GM21528 (cell line): ENCODE results near the gene CLIC4.
"Not testable (repeated sequence)": the region's sequence is repeated elsewhere in the genome, so short reads cannot be mapped to it uniquely, and the experiment has no call there.

Source experiments
- ATAC-seq: cut with Tn5 transposase; IDR thresholded peaks from one replicate; pipeline ENCODE4 v1.9.1; 2021; ENCODE audit warnings: mild to moderate bottlenecking, moderate library complexity; ENCODE audit not compliant: unreplicated experiment, low FRiP score

Gene CLIC4

DNA sequence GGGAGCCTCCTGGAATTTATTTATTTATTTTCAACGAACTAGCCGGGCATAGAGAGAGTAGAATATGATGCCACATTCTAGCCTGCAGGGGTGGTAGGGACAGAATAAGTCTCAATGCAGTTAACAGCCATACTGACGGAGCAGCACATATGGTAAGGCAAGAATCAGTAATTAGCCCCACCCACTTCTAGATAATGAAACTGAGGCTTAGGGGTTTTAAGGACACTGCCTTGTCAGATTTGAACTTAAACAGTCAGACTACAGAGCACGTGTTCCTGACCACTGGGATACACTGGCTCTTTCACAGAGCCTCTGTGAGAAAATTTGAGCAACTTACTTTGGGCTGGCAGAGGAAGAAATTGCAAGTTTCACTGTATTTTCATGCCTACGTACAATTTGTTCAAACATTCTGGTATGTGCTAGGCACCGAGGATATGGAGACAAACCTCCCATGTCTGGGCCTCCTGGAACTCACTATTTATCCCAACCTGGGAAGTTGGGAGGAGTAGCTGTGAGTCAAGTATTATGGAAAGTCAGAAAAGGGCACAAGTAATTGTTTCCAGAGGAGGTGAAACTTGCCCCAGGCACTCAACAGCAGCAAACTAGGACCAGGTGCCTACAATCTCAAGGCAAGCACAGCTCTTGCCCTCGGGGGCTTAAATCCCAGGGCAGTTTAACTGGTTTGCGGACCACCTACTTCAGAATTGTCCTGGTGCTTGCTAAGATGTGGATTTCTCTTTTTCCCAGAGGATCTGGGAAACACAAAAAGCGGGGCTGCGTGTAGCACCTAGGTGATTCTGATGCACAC, 1.6 kb upstream of the CLIC4 start:
- no peak for ATAC-seq

DNA sequence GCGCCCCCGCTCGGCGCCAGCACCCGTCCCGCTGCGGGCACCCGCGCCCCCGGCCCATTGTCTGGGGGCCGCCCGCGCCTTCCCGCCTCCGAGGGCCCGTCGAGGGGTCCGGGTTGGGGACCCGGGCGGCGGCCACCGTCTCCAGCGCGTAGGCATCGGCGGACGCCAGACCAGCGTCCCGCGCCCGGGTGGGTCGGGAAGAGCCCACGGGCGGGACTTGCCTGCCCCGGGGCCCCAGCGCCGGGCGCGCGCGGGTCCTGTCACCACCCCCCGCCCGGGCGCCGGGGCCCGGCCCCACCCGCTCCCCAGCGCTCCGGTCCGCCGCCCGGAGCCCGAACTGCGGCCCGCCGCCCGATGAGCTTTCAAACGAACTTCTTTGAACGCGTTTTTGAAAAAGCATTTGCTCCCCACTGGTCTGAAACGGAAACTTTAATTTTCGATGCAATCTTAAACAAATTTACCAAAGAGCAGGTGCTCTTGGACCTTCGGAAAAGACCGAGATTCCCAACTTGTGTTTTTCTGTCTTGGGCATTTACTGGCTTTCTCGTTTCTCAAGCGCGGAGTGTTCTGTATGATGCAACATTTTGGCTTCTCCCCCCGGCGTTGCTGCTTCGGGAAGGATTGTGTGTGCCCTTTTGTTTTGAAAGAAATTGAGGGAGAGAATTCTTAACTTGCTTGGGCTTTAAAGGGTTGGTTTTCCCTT, 615 bp downstream of the CLIC4 start:
- ATAC-seq: peak; percentile 11

DNA sequence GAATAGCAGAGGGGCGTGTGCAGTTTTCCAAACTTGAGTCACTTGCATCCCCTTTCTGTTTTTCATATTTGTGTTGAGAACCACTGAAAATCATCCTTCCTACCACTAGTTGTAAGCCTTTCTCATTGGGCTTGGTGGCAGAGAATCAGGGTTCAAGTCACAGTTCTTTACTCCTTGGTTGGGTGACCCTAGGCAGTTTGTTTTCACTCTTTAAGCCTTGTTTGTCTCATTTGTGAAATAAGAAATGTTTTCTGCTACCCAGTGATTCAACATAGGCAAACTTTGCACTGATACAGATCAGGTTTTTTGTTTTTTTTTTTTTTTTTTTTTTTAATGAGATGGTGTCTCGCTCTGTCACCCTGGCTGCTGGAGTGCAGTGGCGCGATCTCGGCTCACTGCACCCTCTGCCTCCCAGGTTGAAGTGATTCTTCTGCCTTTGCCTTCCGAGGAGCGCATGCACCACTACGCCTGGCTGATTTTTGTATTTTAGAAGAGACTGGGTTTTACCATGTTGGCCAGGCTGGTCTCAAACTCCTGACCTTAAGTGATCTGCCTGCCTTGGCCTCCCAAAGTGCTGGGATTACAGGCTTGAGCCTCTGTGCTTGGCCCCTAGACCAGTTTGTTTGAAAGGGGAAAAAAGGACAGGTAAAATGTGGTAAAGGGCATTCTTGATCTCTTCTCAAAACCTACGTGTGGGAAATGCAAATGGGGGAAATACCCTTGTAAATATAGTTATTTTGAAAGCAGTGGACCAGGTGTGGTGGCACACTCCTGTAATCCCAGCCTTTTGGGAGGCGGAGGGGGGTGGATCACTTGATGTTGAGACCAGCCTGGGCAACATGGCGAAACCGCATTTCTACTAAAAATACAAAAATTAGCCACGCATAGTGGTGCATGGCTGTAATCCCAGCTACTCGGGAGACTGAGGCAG, 3.2 kb downstream of the CLIC4 start:
- no peak for ATAC-seq

DNA sequence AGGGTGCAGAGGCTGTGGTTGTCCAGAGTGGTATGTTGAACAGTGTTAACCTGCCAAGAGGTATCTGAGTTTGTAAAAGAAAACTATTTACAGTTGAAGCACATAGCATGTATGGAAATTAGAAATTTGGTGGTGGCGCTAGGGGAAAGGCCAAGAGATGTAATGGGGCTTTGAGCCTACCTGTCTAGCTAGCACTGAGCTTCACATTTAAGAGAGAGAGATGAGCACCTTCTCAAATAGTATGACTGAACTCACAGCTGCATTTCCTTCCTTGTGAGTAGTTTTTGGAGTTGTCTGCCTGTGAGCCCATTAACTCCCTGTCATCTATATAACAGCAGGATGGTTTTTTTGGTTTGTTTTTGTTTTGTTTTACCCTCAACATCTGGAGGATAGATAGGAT, 4.0 kb downstream of the CLIC4 start:
- no peak for ATAC-seq

DNA sequence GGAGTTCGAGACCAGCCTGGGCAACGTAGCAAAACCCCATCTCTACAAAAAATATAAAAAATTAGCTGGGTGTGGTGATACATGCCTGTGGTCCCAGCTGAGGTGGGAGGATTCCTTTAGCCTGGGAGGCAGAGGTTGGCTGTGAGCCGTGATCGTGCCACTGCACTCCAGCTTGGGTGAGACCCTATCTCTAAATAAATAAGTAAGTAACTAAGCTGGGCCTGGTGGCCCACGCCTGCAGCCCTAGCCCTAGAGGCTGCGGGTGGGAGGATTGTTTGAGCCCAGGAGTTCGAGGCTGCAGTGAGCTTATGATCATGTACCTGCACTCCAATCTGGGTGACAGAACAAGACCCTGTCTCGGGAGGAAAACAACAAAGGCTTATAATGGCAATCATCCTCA, 4.6 kb downstream of the CLIC4 start:
- no peak for ATAC-seq

DNA sequence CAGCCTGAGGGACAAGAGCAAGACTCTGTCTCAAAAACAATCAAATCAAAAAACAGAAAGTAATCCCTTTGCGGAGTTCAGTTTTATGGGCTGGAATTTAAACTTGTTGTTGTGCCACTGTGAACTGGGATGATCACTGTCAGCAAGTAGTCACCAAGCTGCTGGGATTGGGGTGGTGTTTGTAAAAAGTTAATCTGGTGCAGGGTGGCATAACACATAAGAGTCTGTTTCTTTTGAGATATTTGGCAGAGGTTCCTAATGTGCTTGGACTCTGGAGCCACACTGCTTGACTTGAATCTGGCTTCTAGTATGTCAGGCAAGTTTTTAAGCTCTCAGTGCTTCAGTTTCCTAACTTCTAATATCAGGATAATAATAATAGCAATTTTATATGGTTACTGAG, 6.6 kb downstream of the CLIC4 start:
- ATAC-seq: no peak

DNA sequence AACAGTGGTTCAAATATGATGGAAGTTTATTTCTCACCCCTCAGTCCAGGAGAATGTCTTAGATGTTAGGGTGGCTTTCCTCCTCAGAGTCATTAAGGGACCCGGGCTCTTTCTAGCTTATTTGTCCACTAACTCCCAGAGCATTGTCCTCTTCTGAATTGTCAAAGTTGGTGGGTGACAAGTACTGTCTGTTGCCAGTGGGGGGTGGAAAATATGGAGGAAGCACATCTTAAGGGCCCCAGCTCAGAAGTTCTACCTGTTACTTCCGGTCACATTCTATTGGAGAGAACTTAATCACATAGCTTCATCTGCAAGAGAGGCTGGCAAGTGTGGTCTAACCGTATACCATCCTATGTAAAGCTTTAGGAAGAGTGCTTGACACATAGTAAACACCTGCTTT, 7.1 kb downstream of the CLIC4 start:
- ATAC-seq: no peak

DNA sequence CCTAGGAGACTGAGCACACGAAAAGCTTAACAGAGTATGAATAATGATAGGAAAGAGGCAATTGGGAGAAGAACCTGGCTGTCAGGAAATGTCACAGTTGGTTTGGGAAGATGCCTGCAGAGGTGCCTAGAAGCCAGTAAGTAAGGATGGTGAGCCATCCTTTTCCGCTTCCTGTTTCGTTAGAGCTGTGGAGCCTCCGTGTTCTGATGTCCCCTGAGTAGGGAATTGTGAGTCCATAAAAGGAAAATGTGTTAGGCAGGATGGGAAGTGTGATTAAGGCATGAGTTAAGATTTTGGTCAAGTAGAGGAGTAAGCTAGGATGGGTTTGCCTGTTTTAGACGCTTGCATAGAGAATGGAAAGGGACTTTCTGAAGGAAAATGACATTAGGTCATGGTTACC, 9.0 kb downstream of the CLIC4 start:
- ATAC-seq: no peak

DNA sequence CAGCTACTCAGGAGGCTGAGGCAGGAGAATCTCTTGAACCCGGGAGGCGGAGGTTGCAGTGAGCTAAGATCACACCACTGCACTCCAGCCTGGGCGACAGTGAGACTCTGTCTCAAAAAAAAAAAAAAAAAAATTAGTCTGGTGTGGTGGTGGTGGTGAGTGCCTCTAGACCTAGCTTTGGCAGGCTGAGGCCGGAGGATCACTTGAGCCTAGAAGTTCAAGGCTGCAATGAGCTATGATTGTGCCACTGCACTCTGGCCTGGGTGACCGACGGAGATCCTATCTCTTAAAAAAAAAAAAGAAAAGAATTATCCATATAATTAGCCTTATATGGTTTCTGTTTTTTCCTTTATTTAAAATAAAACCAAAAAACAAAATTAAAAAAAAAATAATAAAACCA, 10.1 kb downstream of the CLIC4 start:
- ATAC-seq: not testable (repeated sequence)

DNA sequence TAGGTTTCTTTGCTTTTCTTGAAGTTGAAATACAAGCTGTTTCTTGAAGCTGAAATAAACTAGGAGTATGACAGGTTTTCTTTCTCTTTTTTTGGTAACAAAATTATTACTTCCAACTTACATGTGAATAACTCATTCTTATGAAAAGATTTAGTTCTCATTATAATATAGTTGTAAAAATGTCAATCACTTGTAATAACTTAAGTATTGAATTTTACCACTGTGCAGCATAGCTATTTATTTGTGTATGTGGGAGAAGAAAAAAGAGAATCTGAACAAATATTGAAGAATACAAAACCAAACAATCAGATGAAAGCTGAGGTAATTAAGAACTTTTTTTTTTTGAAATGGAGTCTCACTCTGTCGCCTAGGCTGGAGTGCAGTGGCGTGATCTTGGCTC, 11.1 kb downstream of the CLIC4 start:
- no peak for ATAC-seq

DNA sequence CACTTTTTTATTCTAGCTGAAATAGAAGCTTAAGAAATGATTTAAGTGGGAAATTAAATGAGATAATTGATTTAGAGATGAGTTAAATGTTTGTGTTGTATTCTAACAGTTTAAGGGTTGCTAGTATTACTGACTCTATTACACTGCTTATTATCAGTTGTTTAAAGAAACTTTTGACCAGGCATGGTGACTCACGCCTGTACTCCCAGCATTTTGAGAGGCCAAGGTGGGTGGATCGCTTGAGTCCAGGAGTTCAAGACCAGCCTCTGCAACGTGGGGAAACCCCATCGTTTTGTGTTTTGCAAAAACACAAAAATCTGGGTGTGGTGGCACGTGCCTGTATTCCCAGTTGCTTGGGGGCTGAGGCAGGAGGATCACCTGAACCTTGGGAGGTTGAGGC, 14.2 kb downstream of the CLIC4 start:
- ATAC-seq: no peak

DNA sequence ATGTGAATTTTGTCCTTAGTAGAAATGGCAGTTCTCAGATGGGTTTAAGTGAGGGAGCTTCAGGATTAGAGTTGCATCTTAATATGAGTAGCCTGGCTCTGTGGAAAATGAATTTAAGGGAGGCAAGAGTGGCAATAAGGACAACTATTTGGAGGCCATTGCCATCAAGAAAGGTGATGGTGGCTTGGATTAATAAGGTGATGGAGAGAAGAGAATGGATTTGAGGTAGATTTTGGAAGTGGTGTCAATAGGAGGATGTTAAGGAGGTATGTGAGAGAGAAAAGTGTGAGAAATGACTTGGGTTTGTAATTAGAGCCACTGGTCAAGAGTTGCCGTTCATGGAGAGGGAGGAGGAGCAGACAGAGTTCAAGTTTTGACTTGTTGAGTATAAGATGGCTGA, 16.3 kb downstream of the CLIC4 start:
- no peak for ATAC-seq

DNA sequence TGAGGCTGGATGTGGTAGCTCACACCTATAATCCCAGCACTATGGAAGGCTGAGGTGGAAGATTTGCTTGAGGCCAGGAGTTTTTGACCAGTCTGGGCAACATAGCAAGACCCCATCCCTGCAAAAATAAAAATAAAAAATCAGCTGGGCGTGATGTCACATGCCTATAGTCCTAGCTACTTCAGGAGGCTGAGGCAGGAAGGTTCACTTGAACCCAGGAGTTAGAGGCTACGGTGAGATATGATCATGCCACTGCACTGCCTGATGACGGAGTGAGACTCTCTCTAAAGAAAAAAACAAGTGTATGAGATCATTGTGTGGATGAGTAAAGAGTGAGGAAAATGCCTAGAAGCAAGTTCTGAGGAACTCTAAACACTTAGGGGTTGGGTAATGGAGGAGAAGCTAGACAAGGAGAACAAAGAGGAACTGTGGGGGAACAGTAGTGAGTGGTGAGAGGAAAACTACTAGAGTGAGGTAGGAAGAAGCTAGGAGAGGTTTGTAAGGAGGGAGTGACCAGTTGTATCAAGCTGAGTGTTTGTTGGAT, 17.0 kb downstream of the CLIC4 start:
- no peak for ATAC-seq

DNA sequence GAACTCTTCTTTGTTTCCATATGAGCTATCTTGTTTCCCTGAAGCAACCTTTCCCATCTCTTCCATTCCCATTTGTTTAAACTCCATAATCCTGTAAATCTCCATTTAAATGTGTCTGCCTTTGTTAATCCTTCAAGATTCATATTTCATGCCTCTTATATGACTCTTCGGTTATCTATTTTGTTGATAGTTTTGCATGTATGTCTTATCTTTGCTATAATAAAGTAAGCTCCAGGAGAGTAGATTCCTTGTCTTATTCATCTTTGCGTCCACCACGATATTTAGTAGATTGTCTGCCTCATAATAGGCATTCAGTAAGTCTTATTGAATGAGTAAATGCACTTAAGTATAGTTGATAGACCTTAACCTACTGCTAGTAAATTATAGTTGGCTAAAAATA, 18.4 kb downstream of the CLIC4 start:
- ATAC-seq: no peak

DNA sequence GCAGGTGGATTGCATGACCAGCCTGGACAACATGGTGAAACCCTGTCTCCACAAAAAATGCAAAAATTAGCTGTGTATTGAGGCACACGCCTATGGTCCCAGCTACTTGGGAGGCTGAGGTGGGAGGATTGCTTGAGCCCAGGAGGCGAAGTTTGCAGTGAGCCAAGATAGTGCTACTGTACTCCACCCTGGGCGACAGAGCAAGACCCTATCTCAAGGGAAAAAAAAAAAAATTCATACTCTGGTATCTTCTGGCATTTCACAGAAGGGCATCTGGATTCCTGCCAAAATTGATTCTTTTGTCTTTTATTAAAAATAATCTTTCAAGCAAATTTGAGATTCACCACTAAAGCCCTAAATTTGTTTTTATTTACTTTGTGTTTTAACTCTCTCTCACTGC, 19.2 kb downstream of the CLIC4 start:
- no peak for ATAC-seq

DNA sequence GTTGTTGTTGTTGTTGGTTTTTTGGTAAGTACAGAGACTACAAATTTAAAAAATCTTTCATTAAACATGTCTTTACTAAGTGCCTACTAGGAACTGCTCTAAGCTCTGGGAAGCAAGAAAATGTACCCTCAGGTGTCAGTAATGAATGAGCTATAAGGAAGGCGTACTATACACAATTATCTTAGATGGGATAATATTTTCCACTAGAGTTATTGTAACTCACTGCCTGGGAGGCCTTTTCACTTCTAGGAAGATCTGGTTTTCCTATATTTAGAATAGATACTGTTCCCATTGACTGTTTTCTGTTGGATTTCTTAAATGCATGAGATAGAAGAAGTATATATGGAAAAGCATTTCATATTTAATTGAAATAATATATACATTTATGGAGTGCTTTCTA, 19.6 kb downstream of the CLIC4 start:
- ATAC-seq: no peak

DNA sequence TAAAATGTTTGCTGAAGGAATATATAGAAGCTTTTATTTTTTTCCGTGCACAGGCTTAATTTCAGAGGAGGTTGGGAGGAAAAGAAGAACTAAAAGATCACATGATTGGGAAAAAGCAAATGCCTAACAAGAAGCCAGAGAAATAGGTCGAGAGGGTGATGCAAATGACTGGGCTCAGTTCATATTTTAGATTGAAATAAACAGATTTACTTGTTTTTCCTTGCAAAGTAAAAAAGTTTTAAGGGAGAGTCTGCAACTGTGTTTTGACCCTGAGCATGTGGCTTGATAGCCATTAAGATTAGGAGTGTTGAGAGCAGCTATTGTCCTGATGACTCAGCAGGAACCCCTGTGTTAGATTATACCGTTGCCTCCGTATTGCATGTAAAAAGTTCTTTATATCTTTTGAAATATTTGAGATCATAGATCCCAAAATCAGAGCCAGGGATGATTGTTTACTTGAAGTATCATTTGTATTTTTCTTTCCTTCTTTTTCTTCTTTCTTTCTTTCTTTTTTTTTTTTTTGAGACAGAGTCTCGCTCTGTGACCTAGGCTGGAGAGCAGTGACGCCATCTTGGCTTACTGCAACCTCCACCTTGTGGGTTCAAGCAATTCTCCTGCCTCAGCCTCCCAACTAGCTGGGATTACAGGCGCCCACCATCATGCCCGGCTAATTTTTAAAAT, 20.2 kb downstream of the CLIC4 start:
- no peak for ATAC-seq

DNA sequence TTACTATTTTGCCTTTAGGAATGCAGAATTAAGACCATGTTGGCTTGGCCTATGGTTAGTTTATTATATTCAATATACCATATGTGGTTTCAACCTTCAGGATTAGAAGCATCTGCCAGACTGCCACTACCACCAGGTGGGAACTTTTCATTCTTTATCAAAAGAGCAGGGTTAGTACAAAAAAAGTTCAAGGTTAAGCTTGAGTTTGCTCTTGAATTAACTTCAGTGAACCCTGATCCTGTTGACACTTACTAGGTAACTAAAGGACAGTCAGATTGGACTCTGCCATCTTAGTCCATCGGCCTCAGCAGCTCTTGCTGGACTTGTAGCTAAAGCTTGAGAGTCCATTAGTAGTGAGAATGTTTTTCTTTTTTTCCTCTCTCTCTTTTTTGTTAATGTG, 22.1 kb downstream of the CLIC4 start:
- ATAC-seq: no peak

DNA sequence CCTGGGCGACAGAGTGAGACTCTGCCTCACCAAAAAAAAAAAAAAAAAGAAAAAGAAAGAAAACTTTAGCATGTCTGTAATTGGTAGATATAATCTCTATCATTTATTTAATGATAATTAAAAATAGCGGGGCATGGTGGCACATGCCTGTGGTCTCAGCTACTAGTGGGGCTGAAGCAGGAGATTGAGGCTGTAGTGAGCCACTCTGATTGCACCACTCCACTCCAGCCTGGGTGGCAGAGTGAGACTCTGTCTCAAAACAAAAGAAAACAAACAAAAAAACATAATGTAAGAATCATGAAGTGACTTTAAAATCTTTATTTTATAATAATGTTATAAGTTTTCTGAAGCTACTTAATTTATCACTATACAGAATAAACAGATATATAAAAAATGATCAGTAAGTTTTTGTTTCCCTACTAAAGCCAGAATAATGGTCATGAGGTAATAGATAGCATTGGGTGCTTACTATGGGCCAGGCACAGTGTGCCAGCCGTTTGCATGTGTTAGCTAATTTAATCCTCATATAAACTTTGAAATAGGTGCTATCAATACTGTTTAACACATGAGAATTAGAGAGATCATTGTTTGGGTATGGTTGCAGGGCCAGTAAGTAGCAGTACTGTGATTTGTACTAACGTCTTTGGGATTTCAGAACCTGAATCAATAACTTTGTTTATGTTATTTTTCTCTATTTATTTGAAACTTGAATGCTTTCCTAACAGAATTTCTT, 23.8 kb downstream of the CLIC4 start:
- no peak for ATAC-seq
